Vagina (tissue), 2 donors: ENCODE results near the gene PACS2.

Experiments used
- POLR2AphosphoS5 ChIP-seq, 2 donors: sonication (generic); formaldehyde crosslinking; IDR thresholded peaks; one replicate each; pipeline ENCODE4 v1.9.0; 2017; ENCODE audit warnings: antibody characterized with exemption in 2 of 2, mild to moderate bottlenecking in 2 of 2, low read depth in 1 of 2; ENCODE audit not compliant: insufficient read depth in 1 of 2
- TF ChIP-seq, protein P1 (sequence below), 3 experiments: fragments of 450-650 bp in 2 of 3; fragments of 200-600 bp in 1 of 3; sonication (generic) in 1 of 3; IDR thresholded peaks; one replicate each; pipeline ENCODE4 v1.5.1; 2017 to 2019; ENCODE audit warnings: antibody characterized with exemption in 3 of 3, mild to moderate bottlenecking in 2 of 3, moderate library complexity in 2 of 3

- TF ChIP-seq, protein P1, sequence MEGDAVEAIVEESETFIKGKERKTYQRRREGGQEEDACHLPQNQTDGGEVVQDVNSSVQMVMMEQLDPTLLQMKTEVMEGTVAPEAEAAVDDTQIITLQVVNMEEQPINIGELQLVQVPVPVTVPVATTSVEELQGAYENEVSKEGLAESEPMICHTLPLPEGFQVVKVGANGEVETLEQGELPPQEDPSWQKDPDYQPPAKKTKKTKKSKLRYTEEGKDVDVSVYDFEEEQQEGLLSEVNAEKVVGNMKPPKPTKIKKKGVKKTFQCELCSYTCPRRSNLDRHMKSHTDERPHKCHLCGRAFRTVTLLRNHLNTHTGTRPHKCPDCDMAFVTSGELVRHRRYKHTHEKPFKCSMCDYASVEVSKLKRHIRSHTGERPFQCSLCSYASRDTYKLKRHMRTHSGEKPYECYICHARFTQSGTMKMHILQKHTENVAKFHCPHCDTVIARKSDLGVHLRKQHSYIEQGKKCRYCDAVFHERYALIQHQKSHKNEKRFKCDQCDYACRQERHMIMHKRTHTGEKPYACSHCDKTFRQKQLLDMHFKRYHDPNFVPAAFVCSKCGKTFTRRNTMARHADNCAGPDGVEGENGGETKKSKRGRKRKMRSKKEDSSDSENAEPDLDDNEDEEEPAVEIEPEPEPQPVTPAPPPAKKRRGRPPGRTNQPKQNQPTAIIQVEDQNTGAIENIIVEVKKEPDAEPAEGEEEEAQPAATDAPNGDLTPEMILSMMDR (IDR thresholded peaks at IDR 0.05), result no peak
- TF ChIP-seq POLR2AphosphoS5 (IDR thresholded peaks at IDR 0.05; ENCODE audit: insufficient read depth in 1 of 2, low read depth in 1 of 2), result no peak
These were observed 103.2 kb downstream of the PACS2 start for GRCh38 chr14:105417690-105418121.
